GM12875 (cell line): ENCODE results near the gene TMEM191C.

Experiments
- H3K4me3 ChIP-seq: one replicate; pipeline ENCODE4 v1.5.1; 2011; ENCODE audit warnings: low read depth, low read length, control low read depth
- CTCF ChIP-seq: IDR thresholded peaks from 2 replicates; pipeline ENCODE4 v1.5.1; 2011; ENCODE audit warnings: low read depth, mild to moderate bottlenecking, control low read depth, inconsistent platforms, low read length, moderate library complexity, borderline replicate concordance; ENCODE audit not compliant: insufficient read depth

The TMEM191C gene

GRCh38 chr22:21443057-21443734 lies 24.0 kb upstream of the TMEM191C start:
- no peak for TF ChIP-seq CTCF
- H3K4me3 ChIP-seq, result no peak overlapping the region

GRCh38 chr22:21443735-21444421 lies 23.3 kb upstream of the TMEM191C start:
- no peak overlapping the region for H3K4me3 ChIP-seq
- no peak for TF ChIP-seq CTCF

DNA sequence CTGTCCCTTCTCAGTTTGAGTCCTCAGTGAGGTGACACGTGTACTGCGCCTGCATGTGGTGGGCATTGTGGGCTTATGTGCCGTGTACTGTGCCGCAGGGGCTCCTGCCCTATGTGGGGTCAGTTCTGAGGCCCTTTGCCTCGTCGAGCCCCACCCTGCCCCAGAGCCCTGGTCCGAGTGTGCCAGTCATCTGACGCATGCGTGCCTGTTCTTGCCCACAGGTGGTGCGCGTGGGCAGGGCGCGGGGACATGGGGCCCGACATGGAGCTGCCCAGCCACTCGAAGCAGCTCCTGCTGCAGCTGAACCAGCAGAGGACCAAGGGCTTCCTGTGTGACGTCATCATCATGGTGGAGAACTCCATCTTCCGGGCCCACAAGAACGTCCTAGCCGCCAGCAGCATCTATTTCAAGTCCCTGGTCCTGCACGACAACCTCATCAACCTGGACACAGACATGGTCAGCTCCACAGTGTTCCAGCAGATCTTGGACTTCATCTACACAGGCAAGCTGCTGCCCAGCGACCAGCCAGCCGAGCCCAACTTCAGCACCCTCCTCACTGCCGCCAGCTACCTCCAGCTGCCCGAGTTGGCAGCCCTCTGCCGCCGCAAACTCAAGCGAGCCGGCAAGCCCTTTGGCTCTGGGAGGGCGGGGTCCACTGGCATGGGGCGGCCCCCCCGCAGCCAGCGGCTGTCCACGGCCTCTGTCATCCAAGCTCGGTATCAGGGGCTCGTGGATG lies 22.3 kb upstream of the TMEM191C start:
- no peak for TF ChIP-seq CTCF
- H3K4me3 ChIP-seq, result no peak overlapping the region

DNA sequence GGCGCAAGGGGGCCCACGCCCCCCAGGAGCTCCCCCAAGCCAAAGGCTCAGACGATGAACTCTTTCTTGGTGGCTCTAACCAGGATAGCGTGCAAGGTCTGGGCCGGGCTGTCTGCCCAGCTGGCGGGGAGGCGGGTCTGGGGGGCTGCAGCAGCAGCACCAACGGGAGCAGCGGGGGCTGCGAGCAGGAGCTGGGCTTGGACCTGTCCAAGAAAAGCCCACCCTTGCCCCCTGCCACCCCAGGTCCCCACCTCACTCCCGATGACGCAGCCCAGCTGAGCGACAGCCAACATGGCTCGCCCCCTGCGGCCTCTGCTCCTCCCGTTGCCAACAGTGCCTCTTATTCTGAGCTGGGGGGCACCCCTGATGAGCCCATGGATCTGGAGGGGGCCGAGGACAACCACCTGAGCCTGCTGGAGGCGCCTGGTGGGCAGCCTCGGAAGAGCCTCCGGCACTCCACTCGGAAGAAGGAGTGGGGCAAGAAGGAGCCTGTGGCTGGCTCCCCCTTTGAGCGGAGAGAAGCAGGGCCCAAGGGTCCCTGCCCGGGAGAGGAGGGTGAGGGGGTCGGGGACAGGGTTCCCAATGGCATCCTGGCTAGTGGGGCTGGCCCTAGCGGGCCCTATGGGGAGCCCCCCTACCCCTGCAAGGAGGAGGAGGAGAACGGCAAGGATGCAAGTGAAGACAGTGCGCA lies 21.6 kb upstream of the TMEM191C start:
- H3K4me3 ChIP-seq, result no peak overlapping the region
- TF ChIP-seq CTCF, result no peak

DNA sequence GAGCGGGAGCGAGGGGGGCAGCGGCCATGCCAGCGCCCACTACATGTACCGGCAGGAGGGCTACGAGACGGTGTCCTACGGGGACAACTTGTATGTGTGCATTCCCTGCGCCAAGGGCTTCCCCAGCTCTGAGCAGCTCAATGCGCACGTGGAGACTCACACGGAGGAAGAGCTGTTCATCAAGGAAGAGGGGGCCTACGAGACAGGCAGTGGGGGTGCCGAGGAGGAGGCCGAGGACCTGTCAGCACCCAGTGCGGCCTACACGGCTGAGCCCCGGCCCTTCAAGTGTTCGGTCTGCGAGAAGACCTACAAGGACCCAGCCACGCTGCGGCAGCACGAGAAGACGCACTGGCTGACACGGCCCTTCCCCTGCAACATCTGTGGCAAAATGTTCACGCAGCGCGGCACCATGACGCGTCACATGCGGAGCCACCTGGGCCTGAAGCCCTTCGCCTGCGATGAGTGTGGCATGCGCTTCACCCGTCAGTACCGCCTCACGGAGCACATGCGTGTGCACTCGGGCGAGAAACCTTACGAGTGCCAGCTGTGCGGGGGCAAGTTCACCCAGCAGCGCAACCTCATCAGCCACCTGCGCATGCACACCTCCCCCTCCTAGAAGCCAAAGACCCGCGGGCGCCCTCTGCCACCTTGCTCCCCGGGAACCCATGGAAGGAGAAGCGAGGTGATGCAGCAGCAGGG lies 20.9 kb upstream of the TMEM191C start:
- TF ChIP-seq CTCF, result no peak
- H3K4me3 ChIP-seq, result no peak overlapping the region

- no peak for TF ChIP-seq CTCF
- no peak overlapping the region for H3K4me3 ChIP-seq
Measured at GRCh38 chr22:21446827-21447690, 20.1 kb upstream of the TMEM191C start.
